Endothelial cell of umbilical vein (primary cell): Measurements from ENCODE around the gene CD19. TPM values are rescaled to one million over a fixed set of nuclear protein-coding genes. Genes with fewer than 3 reads are reported as not detected.

Experiments
- BruUV-seq: library from RNA; stranded (reverse); fragments of 400-500 nt; replicated peaks from 2 replicates; lab custom pipeline; 2021; lab: Mats Ljungman, UMichigan
- CTCF ChIA-PET: fragments of 300-600, 350-600 bp; sonication (Branson Sonifier 250); formaldehyde crosslinking; loops from one replicate; lab custom pipeline; 2021; ENCODE audit warnings: antibody characterized with exemption, inconsistent platforms; lab: Charles Lee
- POLR2A ChIA-PET: fragments of 300-600, 350-600 bp; sonication (Branson Sonifier 250); formaldehyde crosslinking; loops from one replicate; lab custom pipeline; 2021; ENCODE audit warnings: antibody characterized with exemption, inconsistent platforms; lab: Charles Lee
- DNase-seq: peaks from one replicate; pipeline ENCODE4 v3.0.0-alpha.2; 2011; ENCODE audit warnings: low read depth, low spot score
- FAIRE-seq: peaks from 2 replicates; lab custom pipeline; 2011; peaks lifted over from hg19 to GRCh38; lab: Jason Lieb, UNC
- H2AFZ ChIP-seq: 2 replicates; pipeline ENCODE4 v1.6.0; 2012; ENCODE audit warnings: low read depth, low read length, control low read depth, inconsistent platforms
- H3K27ac ChIP-seq: 2 replicates; pipeline ENCODE4 v1.5.1; 2011; ENCODE audit warnings: low read depth, mild to moderate bottlenecking, control low read depth, low read length, moderate library complexity; ENCODE audit not compliant: insufficient read depth
- H3K27me3 ChIP-seq, 2 experiments: 2 replicates each; pipeline versions ENCODE4 v1.6.0 to v1.6.1; 2011; ENCODE audit warnings: low read length in 2 of 2, mixed read lengths in 1 of 2; ENCODE audit not compliant: control insufficient read depth in 2 of 2, insufficient read depth in 2 of 2
- H3K36me3 ChIP-seq, 2 experiments: 2 replicates in 1 of 2; 3 replicates in 1 of 2; pipeline ENCODE4 v1.5.1; 2011; ENCODE audit warnings: low read length in 2 of 2, mild to moderate bottlenecking in 1 of 2, moderate library complexity in 1 of 2; ENCODE audit not compliant: control insufficient read depth in 2 of 2, insufficient read depth in 2 of 2; ENCODE audit errors: extremely low read depth in 1 of 2
- H3K4me1 ChIP-seq: 3 replicates; pipeline ENCODE4 v1.5.1; 2011; ENCODE audit warnings: mild to moderate bottlenecking, low read length; ENCODE audit not compliant: control insufficient read depth, insufficient read depth; ENCODE audit errors: extremely low read depth
- H3K4me2 ChIP-seq: 2 replicates; pipeline ENCODE4 v1.6.1; 2011; ENCODE audit warnings: low read length, control low read depth, mixed read lengths; ENCODE audit not compliant: insufficient read depth
- H3K4me3 ChIP-seq, 3 experiments: fragments of 200-600 bp in 1 of 3; sonication (generic), shearing (Covaris generic) in 1 of 3; replicated peaks in 1 of 3; 2 replicates each; pipeline ENCODE4 v1.5.1; 2011 to 2016; ENCODE audit warnings: control low read depth in 3 of 3, low read length in 3 of 3, mild to moderate bottlenecking in 2 of 3, inconsistent platforms in 1 of 3, low read depth in 1 of 3, moderate library complexity in 1 of 3; ENCODE audit not compliant: insufficient read depth in 1 of 3
- H3K79me2 ChIP-seq: 2 replicates; pipeline ENCODE4 v1.6.0; 2012; ENCODE audit warnings: low read length, inconsistent platforms; ENCODE audit not compliant: control insufficient read depth, insufficient read depth
- H3K9ac ChIP-seq: replicated peaks from 2 replicates; pipeline ENCODE3; 2011; ENCODE audit warnings: low read length, control low read depth; ENCODE audit not compliant: insufficient read depth; ENCODE audit errors: extremely low read depth
- H3K9me1 ChIP-seq: replicated peaks from 3 replicates; pipeline ENCODE4 v1.6.0; 2011; ENCODE audit warnings: mild to moderate bottlenecking, low read length; ENCODE audit not compliant: control insufficient read depth, insufficient read depth; ENCODE audit errors: extremely low read depth
- H3K9me3 ChIP-seq: replicated peaks from 2 replicates; pipeline ENCODE4 v1.5.1; 2012; ENCODE audit warnings: low read length, inconsistent platforms; ENCODE audit not compliant: control insufficient read depth, insufficient read depth
- H4K20me1 ChIP-seq: replicated peaks from 2 replicates; pipeline ENCODE3; 2011; ENCODE audit warnings: mild to moderate bottlenecking, low read length; ENCODE audit not compliant: control insufficient read depth, insufficient read depth; ENCODE audit errors: extremely low read depth
- EZH2 ChIP-seq: IDR thresholded peaks from 2 replicates; pipeline ENCODE4 v1.6.1; 2012; ENCODE audit warnings: borderline replicate concordance, low read depth, mild to moderate bottlenecking, moderate library complexity, low read length, inconsistent platforms; ENCODE audit not compliant: severe bottlenecking
- FOS ChIP-seq: IDR thresholded peaks from 2 replicates; pipeline ENCODE4 v1.6.1; 2011; ENCODE audit warnings: mild to moderate bottlenecking, low read length, moderate library complexity, borderline replicate concordance; ENCODE audit not compliant: insufficient read depth
- GATA2 ChIP-seq: IDR thresholded peaks from 2 replicates; pipeline ENCODE4 v1.7.0; 2011; ENCODE audit warnings: low read depth, mild to moderate bottlenecking, moderate library complexity, mixed read lengths, low read length; ENCODE audit not compliant: insufficient read length, insufficient read depth
- JUN ChIP-seq: IDR thresholded peaks from 2 replicates; pipeline ENCODE4 v1.6.1; 2011; ENCODE audit warnings: borderline replicate concordance, low read depth; ENCODE audit not compliant: insufficient read length, insufficient read depth
- MAX ChIP-seq: IDR thresholded peaks from 2 replicates; pipeline ENCODE4 v1.6.1; 2011; ENCODE audit not compliant: insufficient read depth, insufficient read length
- MYC ChIP-seq: IDR thresholded peaks from one replicate; pipeline ENCODE4 v1.6.1; 2011; ENCODE audit warnings: mild to moderate bottlenecking, low read depth, low read length
- POLR2A ChIP-seq: IDR thresholded peaks from 2 replicates; pipeline ENCODE4 v1.6.1; 2012; ENCODE audit warnings: low read depth, mild to moderate bottlenecking, control low read depth, low read length
- POLR2AphosphoS5 ChIP-seq: IDR thresholded peaks from 2 replicates; pipeline ENCODE4 v1.6.1; 2012; ENCODE audit warnings: low read depth, mild to moderate bottlenecking, control low read depth, low read length, moderate library complexity; ENCODE audit not compliant: insufficient read depth
- dilution Hi-C: fragments of 300-500 bp; cut with MboI; formaldehyde crosslinking; loops from one replicate; pipeline ENCODE4 v1.15.0; 2019; ENCODE audit warnings: low sequenced_read_pairs; ENCODE audit not compliant: extremely low pct_ligation_motif_present
- intact Hi-C: fragments of 100-400 bp; cut with micrococcal nuclease; formaldehyde crosslinking; loops from one replicate; pipeline ENCODE4 v1.10.0; 2022
- polyA plus RNA-seq, 4 experiments: library from polyadenylated mRNA; depleted of rRNA in 3 of 4; stranded (reverse) in 3 of 4; unstranded in 1 of 4; fragments of >200 nt; gene quantifications; 2 replicates each; pipeline versions ENCODE4 v1.2.1 to v1.2.3, GENCODE V29; 2011 to 2012; ENCODE audit warnings: missing spikeins in 1 of 4
- total RNA-seq: library from RNA; stranded (reverse); gene quantifications from 2 replicates; pipeline ENCODE4 v1.2.3, GENCODE V29; 2021
- TF ChIP-seq, protein P1 (sequence below), 2 donors: IDR thresholded peaks; 1 replicate in 1 of 2; 2 replicates in 1 of 2; pipeline ENCODE4 v1.5.1; 2011; ENCODE audit warnings: low read length in 2 of 2, mild to moderate bottlenecking in 2 of 2, moderate library complexity in 2 of 2, control low read depth in 1 of 2, inconsistent platforms in 1 of 2, low read depth in 1 of 2; ENCODE audit not compliant: insufficient read depth in 1 of 2; ENCODE audit errors: extremely low read depth in 1 of 2

CD19 gene
- total and polyA plus RNA-seq, 2 donors (not counting 3 experiments of a cell fraction or from before 2014, with no cell fraction given): 0.06 TPM; not detected in 1

- CTCF ChIA-PET: no interaction called here
- H3K36me3 ChIP-seq: peaks cover 0 to 19% of the 10 kb centered on the region in 2 experiments
- no peaks in the 10 kb centered on the region for H3K4me1 ChIP-seq
- DNase-seq: no peak
- H3K27me3 ChIP-seq: no peaks in the 10 kb centered on the region
- H3K9me1 ChIP-seq: no peaks in the 10 kb centered on the region
- H3K4me2 ChIP-seq: no peak overlapping the region
- no peaks in the 10 kb centered on the region for H3K9me3 ChIP-seq
- no peak overlapping the region for H2AFZ ChIP-seq
- H4K20me1 ChIP-seq: no peaks in the 10 kb centered on the region
- BruUV-seq: no TSS peak
- no peak for FAIRE-seq
- POLR2A ChIA-PET: no interaction called here
- no peak overlapping the region for H3K27ac ChIP-seq
- dilution Hi-C loops: no loop called here
- H3K79me2 ChIP-seq: no peaks in the 10 kb centered on the region
- H3K4me3 ChIP-seq: no peak overlapping the region
- TF ChIP-seq EZH2: no peak
- no peak for TF ChIP-seq POLR2AphosphoS5
- TF ChIP-seq JUN: no peak
- no peak for TF ChIP-seq FOS
- no peak for TF ChIP-seq GATA2
- TF ChIP-seq MYC: no peak
- no peak for TF ChIP-seq MAX
- no peak for TF ChIP-seq POLR2A
- TF ChIP-seq, protein P1, sequence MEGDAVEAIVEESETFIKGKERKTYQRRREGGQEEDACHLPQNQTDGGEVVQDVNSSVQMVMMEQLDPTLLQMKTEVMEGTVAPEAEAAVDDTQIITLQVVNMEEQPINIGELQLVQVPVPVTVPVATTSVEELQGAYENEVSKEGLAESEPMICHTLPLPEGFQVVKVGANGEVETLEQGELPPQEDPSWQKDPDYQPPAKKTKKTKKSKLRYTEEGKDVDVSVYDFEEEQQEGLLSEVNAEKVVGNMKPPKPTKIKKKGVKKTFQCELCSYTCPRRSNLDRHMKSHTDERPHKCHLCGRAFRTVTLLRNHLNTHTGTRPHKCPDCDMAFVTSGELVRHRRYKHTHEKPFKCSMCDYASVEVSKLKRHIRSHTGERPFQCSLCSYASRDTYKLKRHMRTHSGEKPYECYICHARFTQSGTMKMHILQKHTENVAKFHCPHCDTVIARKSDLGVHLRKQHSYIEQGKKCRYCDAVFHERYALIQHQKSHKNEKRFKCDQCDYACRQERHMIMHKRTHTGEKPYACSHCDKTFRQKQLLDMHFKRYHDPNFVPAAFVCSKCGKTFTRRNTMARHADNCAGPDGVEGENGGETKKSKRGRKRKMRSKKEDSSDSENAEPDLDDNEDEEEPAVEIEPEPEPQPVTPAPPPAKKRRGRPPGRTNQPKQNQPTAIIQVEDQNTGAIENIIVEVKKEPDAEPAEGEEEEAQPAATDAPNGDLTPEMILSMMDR (IDR thresholded peaks at IDR 0.05; ENCODE audit: extremely low read depth in 1 of 2, insufficient read depth in 1 of 2, low read depth in 1 of 2, low read length in 2 of 2): no peak
- H3K9ac ChIP-seq: no peak overlapping the region
- intact Hi-C loops: no loop called here
These were observed 13.1 kb upstream of the CD19 start for GRCh38 chr16:28918698-28919097.
